HEK293 (cell line): ENCODE measurements around the gene GPHN.
"Not testable (repeated sequence)": the region's sequence is repeated elsewhere in the genome, so short reads cannot be mapped to it uniquely, and the experiment has no call there.

Source experiments
- CTCF ChIA-PET: fragments of 350-600 bp; formaldehyde crosslinking; extraction: SDS; loops from one replicate; lab custom pipeline; 2021; ENCODE audit warnings: antibody characterized with exemption; lab: Yijun Ruan, JAX
- POLR2A ChIA-PET: fragments of 300-600 bp; formaldehyde crosslinking; extraction: SDS; loops from one replicate; lab custom pipeline; 2020; ENCODE audit warnings: antibody characterized with exemption, inconsistent platforms; lab: Yijun Ruan, JAX
- H3K27ac ChIP-seq: fragments of 200-500 bp; sonication (Bioruptor generic); 2 replicates; pipeline ENCODE4 v1.5.1; 2014; ENCODE audit warnings: low read depth, low read length, control low read depth, inconsistent platforms; ENCODE audit errors: extremely low read depth
- H3K36me3 ChIP-seq, 2 experiments: fragments of 200-500 bp in 1 of 2; sonication (Bioruptor generic) in 1 of 2; 1 replicate in 1 of 2; 2 replicates in 1 of 2; pipeline ENCODE4 v1.5.1; 2014 to 2017; ENCODE audit warnings: inconsistent platforms in 2 of 2, low read length in 2 of 2; ENCODE audit not compliant: control insufficient read depth in 2 of 2, insufficient read depth in 1 of 2
- H3K4me1 ChIP-seq: fragments of 200-500 bp; sonication (Bioruptor generic); 2 replicates; pipeline ENCODE4 v1.5.1; 2014; ENCODE audit warnings: mild to moderate bottlenecking, low read length, inconsistent platforms; ENCODE audit not compliant: control insufficient read depth, insufficient read depth
- H3K4me3 ChIP-seq: 2 replicates; pipeline ENCODE4 v1.5.1; 2011; ENCODE audit warnings: low read depth, mild to moderate bottlenecking, control low read depth, low read length, moderate library complexity
- H3K9me3 ChIP-seq: fragments of 200-500 bp; sonication (Bioruptor generic); 2 replicates; pipeline ENCODE4 v1.5.1; 2014; ENCODE audit warnings: low read depth, low read length, inconsistent platforms; ENCODE audit not compliant: control insufficient read depth, insufficient read depth
- BCL11B ChIP-seq: fragments of 450-650 bp; formaldehyde crosslinking; IDR thresholded peaks from 2 replicates; pipeline ENCODE4 v1.5.1; 2016; ENCODE audit warnings: low read depth, missing biosample characterization, missing genetic modification characterization
- HIC1 ChIP-seq: fragments of 450-650 bp; formaldehyde crosslinking; IDR thresholded peaks from 2 replicates; pipeline ENCODE4 v1.5.1; 2016; ENCODE audit warnings: missing biosample characterization, missing genetic modification characterization
- OVOL3 ChIP-seq: fragments of 450-650 bp; formaldehyde crosslinking; IDR thresholded peaks from 2 replicates; pipeline ENCODE4 v1.5.1; 2016; ENCODE audit warnings: missing biosample characterization, missing genetic modification characterization
- PRDM4 ChIP-seq: fragments of 450-650 bp; formaldehyde crosslinking; IDR thresholded peaks from 2 replicates; pipeline ENCODE4 v1.5.1; 2017; ENCODE audit warnings: missing biosample characterization, missing genetic modification characterization
- ZBTB49 ChIP-seq: fragments of 450-650 bp; formaldehyde crosslinking; IDR thresholded peaks from 2 replicates; pipeline ENCODE4 v1.5.1; 2016; ENCODE audit warnings: missing biosample characterization, missing genetic modification characterization, low read depth
- ZIC2 ChIP-seq: fragments of 450-650 bp; formaldehyde crosslinking; IDR thresholded peaks from 2 replicates; pipeline ENCODE4 v1.5.1; 2016; ENCODE audit warnings: missing biosample characterization, missing genetic modification characterization
- ZNF112 ChIP-seq: fragments of 450-650 bp; formaldehyde crosslinking; IDR thresholded peaks from 2 replicates; pipeline ENCODE4 v1.5.0; 2017; ENCODE audit warnings: missing biosample characterization, missing genetic modification characterization
- ZNF146 ChIP-seq: fragments of 450-650 bp; formaldehyde crosslinking; IDR thresholded peaks from 2 replicates; pipeline ENCODE4 v1.5.1; 2016; ENCODE audit warnings: missing biosample characterization, missing genetic modification characterization
- ZNF211 ChIP-seq: fragments of 450-650 bp; formaldehyde crosslinking; IDR thresholded peaks from 2 replicates; pipeline ENCODE4 v1.5.1; 2016; ENCODE audit warnings: low read depth, missing biosample characterization, missing genetic modification characterization
- ZNF239 ChIP-seq: fragments of 450-650 bp; formaldehyde crosslinking; IDR thresholded peaks from 2 replicates; pipeline ENCODE4 v1.5.1; 2016; ENCODE audit warnings: missing biosample characterization, missing genetic modification characterization
- ZNF37A ChIP-seq: fragments of 450-650 bp; IDR thresholded peaks from 2 replicates; pipeline ENCODE4 v1.5.1; 2018; ENCODE audit warnings: missing biosample characterization, missing genetic modification characterization
- ZNF529 ChIP-seq: fragments of 450-650 bp; formaldehyde crosslinking; IDR thresholded peaks from 2 replicates; pipeline ENCODE4 v1.5.1; 2017; ENCODE audit warnings: missing genetic modification characterization, missing biosample characterization; ENCODE audit not compliant: insufficient replicate concordance
- ZNF610 ChIP-seq: fragments of 450-650 bp; formaldehyde crosslinking; IDR thresholded peaks from 2 replicates; pipeline ENCODE4 v1.5.1; 2016; ENCODE audit warnings: missing biosample characterization, missing genetic modification characterization, borderline replicate concordance
- ZNF707 ChIP-seq: fragments of 450-650 bp; formaldehyde crosslinking; IDR thresholded peaks from 2 replicates; pipeline ENCODE4 v1.5.1; 2016; ENCODE audit warnings: missing biosample characterization, missing genetic modification characterization
- ZNF747 ChIP-seq: fragments of 450-650 bp; formaldehyde crosslinking; IDR thresholded peaks from 2 replicates; pipeline ENCODE4 v1.5.1; 2016; ENCODE audit warnings: missing biosample characterization, missing genetic modification characterization
- ZSCAN23 ChIP-seq: fragments of 450-650 bp; formaldehyde crosslinking; IDR thresholded peaks from 2 replicates; pipeline ENCODE4 v1.5.1; 2016; ENCODE audit warnings: missing biosample characterization, missing genetic modification characterization
- TF ChIP-seq, protein P1 (sequence below): fragments of 450-650 bp; formaldehyde crosslinking; IDR thresholded peaks from 2 replicates; pipeline ENCODE4 v1.5.1; 2017; ENCODE audit warnings: missing biosample characterization, missing genetic modification characterization

Gene GPHN

DNA sequence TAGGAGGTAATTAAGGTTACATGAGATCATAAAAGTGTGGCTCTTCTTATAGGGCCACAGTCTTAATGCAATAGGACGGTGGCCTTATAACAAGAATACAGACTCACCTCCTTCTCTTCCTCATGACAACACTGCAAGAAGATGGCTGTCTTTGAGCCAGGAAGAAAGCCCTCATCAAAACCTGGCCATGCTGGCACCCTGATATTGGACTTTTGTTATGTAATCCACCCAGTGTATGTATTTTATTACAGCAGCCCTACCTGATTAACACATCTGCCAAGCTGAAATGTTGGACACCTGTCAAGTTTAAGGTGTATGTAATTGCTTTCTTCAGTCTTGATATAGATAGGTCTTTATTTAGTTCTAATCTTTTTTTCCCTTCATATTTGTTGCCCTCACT lies 217.0 kb downstream of the GPHN start:
- TF ChIP-seq ZNF211 (tag by site-specific recombination): no peak
- TF ChIP-seq ZNF239: no peak
- TF ChIP-seq ZBTB49 (tag by site-specific recombination): no peak
- TF ChIP-seq ZNF707: no peak
- TF ChIP-seq ZNF37A: no peak
- TF ChIP-seq HIC1 (tag by site-specific recombination): no peak
- TF ChIP-seq ZNF146 (tag by site-specific recombination): no peak
- TF ChIP-seq OVOL3: no peak
- TF ChIP-seq ZIC2 (tag by site-specific recombination): no peak
- TF ChIP-seq, protein P1, sequence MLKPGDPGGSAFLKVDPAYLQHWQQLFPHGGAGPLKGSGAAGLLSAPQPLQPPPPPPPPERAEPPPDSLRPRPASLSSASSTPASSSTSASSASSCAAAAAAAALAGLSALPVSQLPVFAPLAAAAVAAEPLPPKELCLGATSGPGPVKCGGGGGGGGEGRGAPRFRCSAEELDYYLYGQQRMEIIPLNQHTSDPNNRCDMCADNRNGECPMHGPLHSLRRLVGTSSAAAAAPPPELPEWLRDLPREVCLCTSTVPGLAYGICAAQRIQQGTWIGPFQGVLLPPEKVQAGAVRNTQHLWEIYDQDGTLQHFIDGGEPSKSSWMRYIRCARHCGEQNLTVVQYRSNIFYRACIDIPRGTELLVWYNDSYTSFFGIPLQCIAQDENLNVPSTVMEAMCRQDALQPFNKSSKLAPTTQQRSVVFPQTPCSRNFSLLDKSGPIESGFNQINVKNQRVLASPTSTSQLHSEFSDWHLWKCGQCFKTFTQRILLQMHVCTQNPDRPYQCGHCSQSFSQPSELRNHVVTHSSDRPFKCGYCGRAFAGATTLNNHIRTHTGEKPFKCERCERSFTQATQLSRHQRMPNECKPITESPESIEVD (tag by site-specific recombination): no peak
- no peak for TF ChIP-seq BCL11B
- TF ChIP-seq ZNF747 (tag by site-specific recombination): no peak
- TF ChIP-seq PRDM4: no peak
- no peak for TF ChIP-seq ZNF112 (tag by site-specific recombination)
- no peak for TF ChIP-seq ZSCAN23 (tag by site-specific recombination)
- no peak for TF ChIP-seq ZNF529 (tag by site-specific recombination)
- no peak for TF ChIP-seq ZNF610 (tag by site-specific recombination)
- POLR2A ChIA-PET: no interaction called here

DNA sequence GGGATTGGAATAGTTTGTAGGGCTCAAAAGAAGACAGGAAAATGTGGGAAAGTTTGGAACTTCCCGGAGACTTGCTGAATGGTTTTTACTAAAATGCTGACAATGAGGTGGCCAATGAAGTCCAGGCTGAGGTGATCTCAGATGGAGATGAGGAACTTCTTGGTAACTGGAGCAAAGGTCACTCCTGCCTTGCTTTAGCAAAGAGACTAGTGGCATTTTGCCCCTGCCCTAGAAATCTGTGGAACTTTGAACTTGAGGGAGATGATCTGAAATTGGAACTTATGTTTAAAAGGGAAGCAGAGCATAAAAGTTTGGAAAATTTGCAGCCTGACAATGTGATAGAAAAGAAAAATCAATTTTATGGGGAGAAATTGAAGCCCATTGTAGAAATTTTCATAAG lies 223.4 kb downstream of the GPHN start:
- POLR2A ChIA-PET, CTCF ChIA-PET, H3K9me3 ChIP-seq, H3K36me3 ChIP-seq, H3K27ac ChIP-seq, H3K4me1 ChIP-seq, H3K4me3 ChIP-seq: not testable (repeated sequence)

More for the DNA sequence above, 217.0 kb downstream of the GPHN start:
- Histone ChIP-seq H3K4me3 (no peak overlapping the region), H3K27ac (no peak overlapping the region), H3K9me3 (no peaks in the 10 kb centered on the region), H3K4me1 (no peaks in the 10 kb centered on the region), H3K36me3 (no peaks in the 10 kb centered on the region)
- CTCF ChIA-PET: no interaction called here
